ENCODE results near the gene SOCS3. TPM values are rescaled to one million over a fixed set of nuclear protein-coding genes. Genes with fewer than 3 reads are reported as not detected.

SOCS3 gene
- total and polyA plus RNA-seq, 2 experiments from 2014 or later, result 13.2 to 32.9 TPM

DNA sequence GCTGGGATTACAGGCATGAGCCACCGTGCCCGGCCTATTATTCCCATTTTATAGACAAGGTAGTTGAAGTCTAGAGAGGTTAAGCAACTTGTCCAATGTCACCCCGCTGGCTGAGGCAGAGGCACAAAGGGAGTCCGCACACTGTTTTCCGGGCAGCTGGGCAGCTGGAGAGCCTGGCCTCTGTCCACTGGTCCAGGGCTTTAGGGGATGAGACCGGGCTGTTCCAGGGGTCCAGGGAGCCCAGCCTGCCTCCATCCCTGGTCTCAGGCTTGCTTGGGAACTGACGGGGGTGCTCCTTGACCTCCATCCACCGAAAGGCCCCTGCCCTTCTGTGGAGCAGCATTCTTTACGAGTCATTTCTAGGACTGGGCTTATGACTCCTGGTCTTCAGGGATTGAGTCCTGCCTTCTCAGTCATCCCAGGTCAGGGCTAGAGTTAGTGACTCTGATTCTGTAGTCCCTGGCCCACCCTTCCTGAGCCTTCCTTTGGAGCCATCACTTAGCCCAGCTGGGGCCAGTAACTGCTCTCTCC, 37.5 kb downstream of the SOCS3 start:
- H3K27ac Mint-ChIP-seq, result peak overlapping the region; percentile 31; the same call in 1 of the 2 replicates
- H3K4me3 Mint-ChIP-seq, result no peak overlapping the region
- Histone ChIP-seq H3K79me2 (replicated peaks; ENCODE audit: insufficient read depth) (no peaks in the 10 kb centered on the region), H3K27ac (ENCODE audit: low read depth) (no peak overlapping the region), H3K36me3 (ENCODE audit: insufficient read depth) (no peaks in the 10 kb centered on the region), H3K4me3 (no peak overlapping the region), H3K9me2 (ENCODE audit: insufficient read depth) (no peaks in the 10 kb centered on the region), H3K4me1 (ENCODE audit: insufficient read depth) (peaks cover 19% of the 10 kb centered on the region), H2AFZ (no peak overlapping the region), H4K20me1 (replicated peaks; ENCODE audit: insufficient read depth) (no peaks in the 10 kb centered on the region), H3K4me2 (no peak overlapping the region), H3F3A (replicated peaks; ENCODE audit: low read depth) (peaks cover 16% of the 10 kb centered on the region), H3K27me3 (ENCODE audit: insufficient read depth) (no peaks in the 10 kb centered on the region)
- H3K4me1 Mint-ChIP-seq, result peaks cover 41% of the 10 kb centered on the region
- ATAC-seq, result no peak
- peaks cover 27% of the 10 kb centered on the region for H3K27me3 Mint-ChIP-seq (ENCODE audit: insufficient read depth, low read depth, poor library complexity)
- no peaks in the 10 kb centered on the region for H3K36me3 Mint-ChIP-seq (ENCODE audit: low read depth)
- no peak for DNase-seq (ENCODE audit: low spot score)
- TF ChIP-seq JUNB (IDR thresholded peaks at IDR 0.05; ENCODE audit: unreplicated experiment), result no peak
- no peak for TF ChIP-seq ZNF114 (CRISPR knock-in tag; IDR thresholded peaks at IDR 0.05)
- TF ChIP-seq, protein P1, sequence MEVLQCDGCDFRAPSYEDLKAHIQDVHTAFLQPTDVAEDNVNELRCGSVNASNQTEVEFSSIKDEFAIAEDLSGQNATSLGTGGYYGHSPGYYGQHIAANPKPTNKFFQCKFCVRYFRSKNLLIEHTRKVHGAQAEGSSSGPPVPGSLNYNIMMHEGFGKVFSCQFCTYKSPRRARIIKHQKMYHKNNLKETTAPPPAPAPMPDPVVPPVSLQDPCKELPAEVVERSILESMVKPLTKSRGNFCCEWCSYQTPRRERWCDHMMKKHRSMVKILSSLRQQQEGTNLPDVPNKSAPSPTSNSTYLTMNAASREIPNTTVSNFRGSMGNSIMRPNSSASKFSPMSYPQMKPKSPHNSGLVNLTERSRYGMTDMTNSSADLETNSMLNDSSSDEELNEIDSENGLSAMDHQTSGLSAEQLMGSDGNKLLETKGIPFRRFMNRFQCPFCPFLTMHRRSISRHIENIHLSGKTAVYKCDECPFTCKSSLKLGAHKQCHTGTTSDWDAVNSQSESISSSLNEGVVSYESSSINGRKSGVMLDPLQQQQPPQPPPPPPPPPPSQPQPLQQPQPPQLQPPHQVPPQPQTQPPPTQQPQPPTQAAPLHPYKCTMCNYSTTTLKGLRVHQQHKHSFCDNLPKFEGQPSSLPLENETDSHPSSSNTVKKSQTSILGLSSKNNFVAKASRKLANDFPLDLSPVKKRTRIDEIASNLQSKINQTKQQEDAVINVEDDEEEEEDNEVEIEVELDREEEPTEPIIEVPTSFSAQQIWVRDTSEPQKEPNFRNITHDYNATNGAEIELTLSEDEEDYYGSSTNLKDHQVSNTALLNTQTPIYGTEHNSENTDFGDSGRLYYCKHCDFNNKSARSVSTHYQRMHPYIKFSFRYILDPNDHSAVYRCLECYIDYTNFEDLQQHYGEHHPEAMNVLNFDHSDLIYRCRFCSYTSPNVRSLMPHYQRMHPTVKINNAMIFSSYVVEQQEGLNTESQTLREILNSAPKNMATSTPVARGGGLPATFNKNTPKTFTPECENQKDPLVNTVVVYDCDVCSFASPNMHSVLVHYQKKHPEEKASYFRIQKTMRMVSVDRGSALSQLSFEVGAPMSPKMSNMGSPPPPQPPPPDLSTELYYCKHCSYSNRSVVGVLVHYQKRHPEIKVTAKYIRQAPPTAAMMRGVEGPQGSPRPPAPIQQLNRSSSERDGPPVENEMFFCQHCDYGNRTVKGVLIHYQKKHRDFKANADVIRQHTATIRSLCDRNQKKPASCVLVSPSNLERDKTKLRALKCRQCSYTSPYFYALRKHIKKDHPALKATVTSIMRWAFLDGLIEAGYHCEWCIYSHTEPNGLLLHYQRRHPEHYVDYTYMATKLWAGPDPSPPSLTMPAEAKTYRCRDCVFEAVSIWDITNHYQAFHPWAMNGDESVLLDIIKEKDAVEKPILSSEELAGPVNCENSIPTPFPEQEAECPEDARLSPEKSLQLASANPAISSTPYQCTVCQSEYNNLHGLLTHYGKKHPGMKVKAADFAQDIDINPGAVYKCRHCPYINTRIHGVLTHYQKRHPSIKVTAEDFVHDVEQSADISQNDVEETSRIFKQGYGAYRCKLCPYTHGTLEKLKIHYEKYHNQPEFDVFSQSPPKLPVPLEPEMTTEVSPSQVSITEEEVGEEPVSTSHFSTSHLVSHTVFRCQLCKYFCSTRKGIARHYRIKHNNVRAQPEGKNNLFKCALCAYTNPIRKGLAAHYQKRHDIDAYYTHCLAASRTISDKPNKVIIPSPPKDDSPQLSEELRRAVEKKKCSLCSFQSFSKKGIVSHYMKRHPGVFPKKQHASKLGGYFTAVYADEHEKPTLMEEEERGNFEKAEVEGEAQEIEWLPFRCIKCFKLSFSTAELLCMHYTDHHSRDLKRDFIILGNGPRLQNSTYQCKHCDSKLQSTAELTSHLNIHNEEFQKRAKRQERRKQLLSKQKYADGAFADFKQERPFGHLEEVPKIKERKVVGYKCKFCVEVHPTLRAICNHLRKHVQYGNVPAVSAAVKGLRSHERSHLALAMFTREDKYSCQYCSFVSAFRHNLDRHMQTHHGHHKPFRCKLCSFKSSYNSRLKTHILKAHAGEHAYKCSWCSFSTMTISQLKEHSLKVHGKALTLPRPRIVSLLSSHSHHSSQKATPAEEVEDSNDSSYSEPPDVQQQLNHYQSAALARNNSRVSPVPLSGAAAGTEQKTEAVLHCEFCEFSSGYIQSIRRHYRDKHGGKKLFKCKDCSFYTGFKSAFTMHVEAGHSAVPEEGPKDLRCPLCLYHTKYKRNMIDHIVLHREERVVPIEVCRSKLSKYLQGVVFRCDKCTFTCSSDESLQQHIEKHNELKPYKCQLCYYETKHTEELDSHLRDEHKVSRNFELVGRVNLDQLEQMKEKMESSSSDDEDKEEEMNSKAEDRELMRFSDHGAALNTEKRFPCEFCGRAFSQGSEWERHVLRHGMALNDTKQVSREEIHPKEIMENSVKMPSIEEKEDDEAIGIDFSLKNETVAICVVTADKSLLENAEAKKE (CRISPR knock-in tag; IDR thresholded peaks at IDR 0.05), result no peak
- no peak for TF ChIP-seq NANOG (IDR thresholded peaks at IDR 0.05; ENCODE audit: borderline replicate concordance)
- no peak for TF ChIP-seq EZH2phosphoT487 (IDR thresholded peaks at IDR 0.05; ENCODE audit: unreplicated experiment)
- TF ChIP-seq, protein P2, sequence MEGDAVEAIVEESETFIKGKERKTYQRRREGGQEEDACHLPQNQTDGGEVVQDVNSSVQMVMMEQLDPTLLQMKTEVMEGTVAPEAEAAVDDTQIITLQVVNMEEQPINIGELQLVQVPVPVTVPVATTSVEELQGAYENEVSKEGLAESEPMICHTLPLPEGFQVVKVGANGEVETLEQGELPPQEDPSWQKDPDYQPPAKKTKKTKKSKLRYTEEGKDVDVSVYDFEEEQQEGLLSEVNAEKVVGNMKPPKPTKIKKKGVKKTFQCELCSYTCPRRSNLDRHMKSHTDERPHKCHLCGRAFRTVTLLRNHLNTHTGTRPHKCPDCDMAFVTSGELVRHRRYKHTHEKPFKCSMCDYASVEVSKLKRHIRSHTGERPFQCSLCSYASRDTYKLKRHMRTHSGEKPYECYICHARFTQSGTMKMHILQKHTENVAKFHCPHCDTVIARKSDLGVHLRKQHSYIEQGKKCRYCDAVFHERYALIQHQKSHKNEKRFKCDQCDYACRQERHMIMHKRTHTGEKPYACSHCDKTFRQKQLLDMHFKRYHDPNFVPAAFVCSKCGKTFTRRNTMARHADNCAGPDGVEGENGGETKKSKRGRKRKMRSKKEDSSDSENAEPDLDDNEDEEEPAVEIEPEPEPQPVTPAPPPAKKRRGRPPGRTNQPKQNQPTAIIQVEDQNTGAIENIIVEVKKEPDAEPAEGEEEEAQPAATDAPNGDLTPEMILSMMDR (conservative IDR thresholded peaks at IDR 0.05; ENCODE audit: low read depth in 2 of 2), result no peak
- TF ChIP-seq ZNF331 (CRISPR knock-in tag; IDR thresholded peaks at IDR 0.05; ENCODE audit: low read depth), result no peak
- TF ChIP-seq POLR2AphosphoS5 (IDR thresholded peaks at IDR 0.05; ENCODE audit: low read depth), result no peak
- no peak for TF ChIP-seq CREB1 (CRISPR knock-in tag; IDR thresholded peaks at IDR 0.05; ENCODE audit: low read depth)
- no peaks in the 10 kb centered on the region for H3K9me3 Mint-ChIP-seq
